ENCODE results near the gene MXD3.
A peak's percentile ranks its signal among the peaks of the same experiment; 100 is the strongest.
"Not testable (repeated sequence)": the region's sequence is repeated elsewhere in the genome, so short reads cannot be mapped to it uniquely, and the experiment has no call there.

MXD3 gene

GRCh38 chr5:177310332-177310731 lies 1.4 kb downstream of the MXD3 start:
- no peak for DNase-seq (ENCODE audit: low spot score)
- TF ChIP-seq, protein P1, sequence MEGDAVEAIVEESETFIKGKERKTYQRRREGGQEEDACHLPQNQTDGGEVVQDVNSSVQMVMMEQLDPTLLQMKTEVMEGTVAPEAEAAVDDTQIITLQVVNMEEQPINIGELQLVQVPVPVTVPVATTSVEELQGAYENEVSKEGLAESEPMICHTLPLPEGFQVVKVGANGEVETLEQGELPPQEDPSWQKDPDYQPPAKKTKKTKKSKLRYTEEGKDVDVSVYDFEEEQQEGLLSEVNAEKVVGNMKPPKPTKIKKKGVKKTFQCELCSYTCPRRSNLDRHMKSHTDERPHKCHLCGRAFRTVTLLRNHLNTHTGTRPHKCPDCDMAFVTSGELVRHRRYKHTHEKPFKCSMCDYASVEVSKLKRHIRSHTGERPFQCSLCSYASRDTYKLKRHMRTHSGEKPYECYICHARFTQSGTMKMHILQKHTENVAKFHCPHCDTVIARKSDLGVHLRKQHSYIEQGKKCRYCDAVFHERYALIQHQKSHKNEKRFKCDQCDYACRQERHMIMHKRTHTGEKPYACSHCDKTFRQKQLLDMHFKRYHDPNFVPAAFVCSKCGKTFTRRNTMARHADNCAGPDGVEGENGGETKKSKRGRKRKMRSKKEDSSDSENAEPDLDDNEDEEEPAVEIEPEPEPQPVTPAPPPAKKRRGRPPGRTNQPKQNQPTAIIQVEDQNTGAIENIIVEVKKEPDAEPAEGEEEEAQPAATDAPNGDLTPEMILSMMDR (IDR thresholded peaks at IDR 0.05; ENCODE audit: borderline replicate concordance, control extremely low read depth, extremely low read depth, insufficient read depth, missing control alignments) = no peak
- in situ Hi-C loops (cut with MboI; ENCODE audit: low sequenced_read_pairs, unreplicated experiment) = no loop called here

- TF ChIP-seq, protein P1 (IDR thresholded peaks at IDR 0.05; ENCODE audit: borderline replicate concordance, control extremely low read depth, extremely low read depth, insufficient read depth, missing control alignments) = peak; percentile 90
- peak; percentile 74 for DNase-seq (ENCODE audit: low spot score)
- in situ Hi-C loops (cut with MboI; ENCODE audit: low sequenced_read_pairs, unreplicated experiment) = no loop called here
Observed at GRCh38 chr5:177309351-177310191, 2.1 kb downstream of the MXD3 start.

DNA sequence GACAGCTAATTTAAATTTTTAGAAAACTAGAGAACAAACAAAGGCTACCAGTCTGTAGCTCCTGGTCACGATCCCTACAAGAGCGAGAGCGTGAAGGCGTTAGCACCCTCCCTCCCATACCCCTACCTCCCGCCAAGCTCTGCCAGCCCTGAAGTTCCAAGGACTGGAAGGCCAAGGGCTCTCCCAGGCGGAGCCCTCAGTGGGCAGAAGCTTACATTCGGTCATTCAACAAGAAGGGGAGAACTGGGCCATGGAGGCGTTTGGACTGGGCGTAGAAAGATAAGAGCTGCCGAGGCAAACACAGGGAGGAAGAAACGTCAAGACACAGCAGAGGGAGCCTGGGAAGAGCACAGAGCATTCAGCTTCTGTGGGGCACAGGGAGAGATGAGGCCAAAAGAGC lies 3.0 kb downstream of the MXD3 start:
- no peak for DNase-seq (ENCODE audit: low spot score)
- TF ChIP-seq, protein P1 (IDR thresholded peaks at IDR 0.05; ENCODE audit: borderline replicate concordance, control extremely low read depth, extremely low read depth, insufficient read depth, missing control alignments) = no peak
- in situ Hi-C loops (cut with MboI; ENCODE audit: low sequenced_read_pairs, unreplicated experiment) = no loop called here

GRCh38 chr5:177307544-177308363 lies 3.9 kb downstream of the MXD3 start:
- in situ Hi-C loops (cut with MboI; ENCODE audit: low sequenced_read_pairs, unreplicated experiment) = no loop called here
- no peak for DNase-seq (ENCODE audit: low spot score)
- TF ChIP-seq, protein P1 (IDR thresholded peaks at IDR 0.05; ENCODE audit: borderline replicate concordance, control extremely low read depth, extremely low read depth, insufficient read depth, missing control alignments) = no peak

DNA sequence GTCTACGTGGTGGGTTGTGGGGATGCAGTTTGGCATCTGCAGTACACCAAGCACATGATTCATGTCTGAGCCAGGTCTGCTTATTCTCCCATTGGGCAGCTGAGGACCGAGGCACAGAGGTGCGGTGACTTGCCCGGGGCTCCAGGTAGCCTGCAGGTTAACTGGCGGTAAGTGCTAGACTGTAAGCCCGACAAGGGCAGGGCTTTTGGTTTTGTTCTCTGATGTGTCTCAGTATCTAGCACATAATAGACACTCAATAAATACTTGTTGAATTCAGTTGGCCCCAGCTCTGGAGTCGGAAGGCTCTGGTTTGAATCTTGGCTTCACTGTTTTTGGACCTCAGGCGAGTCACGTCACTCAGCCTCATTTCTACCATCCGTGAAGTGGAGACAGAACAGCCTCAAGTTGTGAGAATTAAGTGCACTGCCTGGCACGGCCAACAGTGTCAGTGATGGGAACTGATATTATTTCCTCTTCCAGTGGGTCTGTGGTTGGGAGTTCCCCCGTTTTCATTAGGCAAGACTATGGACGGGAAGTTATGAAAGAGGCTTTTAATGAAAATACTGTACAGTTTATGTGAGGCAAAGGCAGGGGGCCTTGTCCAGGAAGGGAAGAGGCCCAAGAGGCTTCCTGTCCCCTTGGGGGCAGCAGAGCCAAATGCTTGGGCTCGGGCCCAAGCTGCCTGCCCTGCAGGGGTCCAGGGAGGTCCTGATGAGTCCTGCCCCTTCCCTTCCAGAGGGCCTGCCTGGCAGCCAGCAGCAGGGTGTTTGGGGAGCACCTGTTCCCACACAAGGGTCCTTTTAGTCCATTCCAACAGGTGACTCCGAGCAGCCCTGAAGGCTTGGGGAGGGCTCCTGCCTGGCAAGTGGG lies 4.8 kb downstream of the MXD3 start:
- in situ Hi-C loops (cut with MboI; ENCODE audit: low sequenced_read_pairs, unreplicated experiment) = no loop called here
- TF ChIP-seq, protein P1 (IDR thresholded peaks at IDR 0.05; ENCODE audit: borderline replicate concordance, control extremely low read depth, extremely low read depth, insufficient read depth, missing control alignments) = no peak
- DNase-seq (ENCODE audit: low spot score) = peak; percentile 23

DNA sequence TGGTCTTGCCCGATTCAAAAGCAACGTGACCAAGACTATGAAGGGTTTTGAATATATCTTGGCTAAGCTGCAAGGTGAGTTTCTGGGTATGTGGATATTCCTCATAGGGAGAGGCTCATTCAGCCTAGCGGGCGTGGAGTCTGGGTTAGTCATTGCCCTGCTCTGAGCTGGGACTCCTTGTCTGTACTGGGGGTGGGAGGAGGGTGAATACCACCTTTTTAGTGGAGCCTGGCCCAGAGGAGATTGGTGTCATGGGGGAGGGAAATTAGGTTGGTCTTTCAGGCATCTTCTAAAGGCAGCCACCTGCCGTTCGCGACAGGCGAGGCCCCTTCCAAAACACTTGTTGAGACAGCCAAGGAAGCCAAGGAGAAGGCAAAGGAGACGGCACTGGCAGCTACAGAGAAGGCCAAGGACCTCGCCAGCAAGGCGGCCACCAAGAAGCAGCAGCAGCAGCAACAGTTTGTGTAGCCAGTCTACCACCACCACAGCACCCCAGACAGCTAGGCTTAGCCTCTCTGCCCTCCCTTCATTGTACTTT lies 5.5 kb downstream of the MXD3 start:
- in situ Hi-C loops (cut with MboI; ENCODE audit: low sequenced_read_pairs, unreplicated experiment) = not testable (repeated sequence)
- DNase-seq (ENCODE audit: low spot score) = peak; percentile 5

All from GM13976 (cell line).